Measurements from ENCODE around the gene SHISAL1. TPM values are rescaled to one million over a fixed set of nuclear protein-coding genes. Genes with fewer than 3 reads are reported as not detected.
A peak's percentile ranks its signal among the peaks of the same experiment; 100 is the strongest.
"Not testable (repeated sequence)": the region's sequence is repeated elsewhere in the genome, so short reads cannot be mapped to it uniquely, and the experiment has no call there.

Gene SHISAL1
- total RNA-seq, 4 donors from 2014 or later, result 6.6 to 20.4 (median 12.4) TPM

DNA sequence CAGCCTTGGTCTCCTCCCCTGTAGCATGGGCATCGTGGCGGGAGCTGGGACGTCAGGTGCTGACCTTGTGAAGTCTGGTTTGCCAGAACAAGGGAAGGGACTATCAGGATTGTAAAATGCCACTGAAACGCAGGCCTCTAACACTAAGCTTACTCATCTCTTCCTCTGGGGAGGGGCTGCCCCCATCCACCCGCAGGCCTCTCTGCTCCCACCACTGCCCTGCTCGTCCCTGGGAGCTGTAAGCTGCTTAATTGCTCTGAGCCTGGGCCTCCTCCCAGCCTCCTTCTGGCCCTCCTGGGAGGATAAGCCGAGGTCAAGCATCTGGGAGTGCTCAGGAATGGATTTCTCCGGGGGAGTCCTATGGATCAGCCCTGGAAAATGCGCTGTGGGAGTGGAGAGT is 8.4 kb downstream of the SHISAL1 start:
- TF ChIP-seq EP300 (IDR thresholded peaks at IDR 0.05) (no peak), POLR2A (IDR thresholded peaks at IDR 0.05; ENCODE audit: low read depth) (no peak), POLR2AphosphoS5 (IDR thresholded peaks at IDR 0.05) (no peak)
- TF ChIP-seq, protein P1, sequence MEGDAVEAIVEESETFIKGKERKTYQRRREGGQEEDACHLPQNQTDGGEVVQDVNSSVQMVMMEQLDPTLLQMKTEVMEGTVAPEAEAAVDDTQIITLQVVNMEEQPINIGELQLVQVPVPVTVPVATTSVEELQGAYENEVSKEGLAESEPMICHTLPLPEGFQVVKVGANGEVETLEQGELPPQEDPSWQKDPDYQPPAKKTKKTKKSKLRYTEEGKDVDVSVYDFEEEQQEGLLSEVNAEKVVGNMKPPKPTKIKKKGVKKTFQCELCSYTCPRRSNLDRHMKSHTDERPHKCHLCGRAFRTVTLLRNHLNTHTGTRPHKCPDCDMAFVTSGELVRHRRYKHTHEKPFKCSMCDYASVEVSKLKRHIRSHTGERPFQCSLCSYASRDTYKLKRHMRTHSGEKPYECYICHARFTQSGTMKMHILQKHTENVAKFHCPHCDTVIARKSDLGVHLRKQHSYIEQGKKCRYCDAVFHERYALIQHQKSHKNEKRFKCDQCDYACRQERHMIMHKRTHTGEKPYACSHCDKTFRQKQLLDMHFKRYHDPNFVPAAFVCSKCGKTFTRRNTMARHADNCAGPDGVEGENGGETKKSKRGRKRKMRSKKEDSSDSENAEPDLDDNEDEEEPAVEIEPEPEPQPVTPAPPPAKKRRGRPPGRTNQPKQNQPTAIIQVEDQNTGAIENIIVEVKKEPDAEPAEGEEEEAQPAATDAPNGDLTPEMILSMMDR (IDR thresholded peaks at IDR 0.05), result no peak
- intact Hi-C loops (cut with DNase I), result no loop called here

DNA sequence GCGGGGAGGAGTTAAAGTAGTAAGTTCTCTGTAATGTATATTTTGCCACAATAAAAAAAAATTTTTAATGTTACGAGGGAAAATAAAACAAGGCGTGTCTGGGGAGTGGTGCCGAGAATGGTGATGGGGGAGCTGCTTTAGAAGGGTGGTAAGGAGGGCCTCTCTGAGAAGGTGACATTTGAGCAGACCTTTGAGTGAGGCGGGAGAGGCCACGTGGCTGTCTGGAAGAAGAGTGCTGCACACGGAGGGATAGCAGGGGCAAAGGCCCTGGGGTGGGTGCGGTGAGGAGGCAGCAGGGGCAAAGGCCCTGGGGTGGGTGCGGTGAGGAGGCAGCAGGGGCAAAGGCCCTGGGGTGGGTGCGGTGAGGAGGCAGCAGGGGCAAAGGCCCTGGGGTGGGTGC is 10.4 kb downstream of the SHISAL1 start:
- H3K36me3 ChIP-seq; intact Hi-C loops (cut with DNase I); H3K9me3 ChIP-seq; DNase-seq (ENCODE audit: extremely low spot score); H3K4me3 ChIP-seq; H3K27ac ChIP-seq (replicated peaks in 1 of 4); H3K27me3 ChIP-seq: not testable (repeated sequence)
- peaks cover 0 to 33% (median 28%) of the 10 kb centered on the region in 4 donors for H3K4me1 ChIP-seq
- WGBS, result 92% methylated on average over 8 of the region's 10 CpGs

More for the DNA sequence above, 8.4 kb downstream of the SHISAL1 start:
- H3K9me3 ChIP-seq, result no peaks in the 10 kb centered on the region
- no peaks in the 10 kb centered on the region for H3K27me3 ChIP-seq
- peaks cover 11 to 53% (median 48%) of the 10 kb centered on the region in 4 donors for H3K4me1 ChIP-seq
- no peak overlapping the region for H3K4me3 ChIP-seq
- peak overlapping the region; percentile 79 to 89 (median 84) for H3K27ac ChIP-seq (replicated peaks in 1 of 4)
- H3K36me3 ChIP-seq, result no peaks in the 10 kb centered on the region
- WGBS, result 52% methylated on average over 6 of the region's 9 CpGs
- DNase-seq (ENCODE audit: extremely low spot score), result no peak

DNA sequence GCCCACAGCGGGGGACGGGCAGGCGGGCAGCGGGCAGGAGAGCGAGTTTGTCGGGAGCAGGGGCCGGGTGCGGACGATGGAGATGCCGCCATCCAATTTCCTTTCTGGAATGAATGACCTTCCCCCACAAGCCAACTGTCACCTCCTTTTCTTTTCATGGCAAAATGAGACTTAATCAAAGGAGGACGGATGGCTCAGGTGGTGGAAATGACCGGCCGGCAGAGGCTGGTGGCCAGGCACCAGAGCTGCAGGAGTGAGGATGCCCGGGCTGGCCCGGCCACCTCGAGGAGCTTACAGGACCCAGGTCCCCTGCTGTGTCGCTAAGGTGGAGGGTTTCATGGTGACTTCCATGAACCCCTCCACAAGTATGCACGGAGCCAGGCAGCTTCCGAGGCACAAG is 11.7 kb downstream of the SHISAL1 start:
- H3K9me3 ChIP-seq, result no peaks in the 10 kb centered on the region
- H3K36me3 ChIP-seq, result no peaks in the 10 kb centered on the region
- no peak overlapping the region for H3K27ac ChIP-seq (replicated peaks in 1 of 4)
- no peaks in the 10 kb centered on the region for H3K27me3 ChIP-seq
- H3K4me1 ChIP-seq, result peaks cover 0 to 22% (median 18%) of the 10 kb centered on the region in 4 donors
- no peak overlapping the region for H3K4me3 ChIP-seq
- intact Hi-C loops (cut with DNase I), result no loop called here
- no peak for DNase-seq (ENCODE audit: extremely low spot score)
- WGBS, result 85% methylated on average over 17 of the region's 19 CpGs
- TF ChIP-seq POLR2A (IDR thresholded peaks at IDR 0.05; ENCODE audit: low read depth), result no peak
- no peak for TF ChIP-seq EP300 (IDR thresholded peaks at IDR 0.05)
- TF ChIP-seq POLR2AphosphoS5 (IDR thresholded peaks at IDR 0.05), result no peak
- TF ChIP-seq, protein P1 (IDR thresholded peaks at IDR 0.05), result no peak

DNA sequence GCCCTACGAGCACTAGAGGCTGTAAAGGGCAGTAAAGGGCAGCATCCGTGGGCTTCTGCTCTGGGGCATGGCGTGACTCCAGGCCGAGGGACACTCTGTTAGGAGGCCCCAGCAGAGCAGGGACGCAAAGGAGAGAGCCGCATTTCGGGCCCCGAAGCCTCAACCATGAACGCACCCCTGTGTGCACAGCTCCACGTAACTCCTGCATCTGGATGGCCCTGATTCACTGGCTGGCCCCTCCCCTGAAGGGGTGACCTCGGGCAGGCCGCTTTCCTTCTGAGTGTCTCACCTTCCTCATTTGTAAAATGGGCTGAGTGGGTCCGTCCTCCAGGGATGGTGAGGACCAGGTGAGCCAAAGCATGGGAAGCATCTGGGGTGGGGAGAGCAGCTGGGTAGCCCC is 13.6 kb downstream of the SHISAL1 start:
- Histone ChIP-seq H3K27ac (replicated peaks in 1 of 4) (no peak overlapping the region), H3K36me3 (no peaks in the 10 kb centered on the region), H3K4me1 (peaks cover 0 to 3% (median 1%) of the 10 kb centered on the region in 4 donors), H3K4me3 (no peak overlapping the region), H3K27me3 (no peaks in the 10 kb centered on the region), H3K9me3 (peaks cover 0 to 9% (median 2%) of the 10 kb centered on the region in 4 donors)
- 93% methylated on average over 5 of the region's 13 CpGs for WGBS
- no peak for DNase-seq (ENCODE audit: extremely low spot score)
- TF ChIP-seq POLR2A (IDR thresholded peaks at IDR 0.05; ENCODE audit: low read depth) (no peak), EP300 (IDR thresholded peaks at IDR 0.05) (no peak), POLR2AphosphoS5 (IDR thresholded peaks at IDR 0.05) (no peak)
- TF ChIP-seq, protein P1 (IDR thresholded peaks at IDR 0.05), result no peak
- intact Hi-C loops (cut with DNase I), result no loop called here

DNA sequence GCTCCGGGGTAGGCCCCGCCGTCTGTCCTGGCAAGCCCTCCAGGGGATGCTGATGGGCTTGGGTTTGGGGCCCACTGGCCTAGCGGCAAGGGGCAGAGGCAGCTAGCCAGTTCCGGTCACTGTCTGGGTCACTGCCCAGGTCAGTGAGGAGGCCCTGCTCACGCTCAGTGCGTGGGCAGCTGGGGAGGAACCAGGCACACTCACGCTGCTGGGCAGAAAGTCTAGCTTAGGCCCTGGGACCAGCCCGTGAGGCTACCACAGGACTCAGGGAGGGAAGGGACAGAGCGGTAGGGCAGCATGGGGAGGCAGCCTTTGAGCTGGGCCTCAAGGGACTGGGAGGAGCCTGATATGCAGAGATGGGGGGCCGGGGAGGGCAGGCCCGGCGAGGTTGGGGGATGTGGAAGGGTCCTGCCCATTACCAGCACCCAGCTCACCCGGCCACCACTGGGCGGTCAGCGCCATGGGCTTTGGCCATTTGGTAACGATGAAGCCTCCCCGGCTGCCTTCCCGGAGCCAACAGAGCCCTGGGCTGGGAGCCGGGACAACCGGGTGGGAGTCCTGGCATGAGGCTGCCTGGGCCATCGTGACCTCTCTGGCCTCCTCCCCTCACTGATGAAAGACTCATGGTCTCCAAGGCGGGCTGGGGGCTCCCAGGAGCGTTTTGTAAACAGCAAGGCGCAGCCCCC is 14.2 kb downstream of the SHISAL1 start:
- no peak overlapping the region for H3K27ac ChIP-seq (replicated peaks in 1 of 4)
- TF ChIP-seq, protein P1 (IDR thresholded peaks at IDR 0.05), result no peak
- TF ChIP-seq POLR2AphosphoS5 (IDR thresholded peaks at IDR 0.05), result no peak
- TF ChIP-seq EP300 (IDR thresholded peaks at IDR 0.05), result no peak
- no peak for TF ChIP-seq POLR2A (IDR thresholded peaks at IDR 0.05; ENCODE audit: low read depth)
- DNase-seq (ENCODE audit: extremely low spot score), result no peak
- intact Hi-C loops (cut with DNase I), result no loop called here
- H3K27me3 ChIP-seq, result no peaks in the 10 kb centered on the region
- WGBS, result 91% methylated on average over 10 of the region's 25 CpGs
- no peaks in the 10 kb centered on the region for H3K4me1 ChIP-seq
- H3K9me3 ChIP-seq, result peaks cover 0 to 12% (median 3%) of the 10 kb centered on the region in 4 donors
- no peaks in the 10 kb centered on the region for H3K36me3 ChIP-seq
- no peak overlapping the region for H3K4me3 ChIP-seq
